HepG2 (cell line): ENCODE data around the gene ANKLE1. TPM values are rescaled to one million over a fixed set of nuclear protein-coding genes. Genes with fewer than 3 reads are reported as not detected.

Source experiments
- ASH2L ChIP-seq: fragments of 300-600, 200-600 bp; sonication (generic); IDR thresholded peaks from 2 replicates; pipeline ENCODE4 v1.7.0; 2017; ENCODE audit warnings: low read depth, mild to moderate bottlenecking, moderate library complexity, mixed read lengths, low read length; ENCODE audit not compliant: insufficient read length
- FOXP1 ChIP-seq, 2 experiments: fragments of 450-650 bp in 1 of 2; IDR thresholded peaks; 2 replicates each; pipeline ENCODE4 v1.6.1; 2017 to 2018; ENCODE audit warnings: antibody characterized with exemption in 1 of 2
- GFI1 ChIP-seq: sonication (generic); formaldehyde crosslinking; IDR thresholded peaks from 2 replicates; pipeline ENCODE4 v1.5.0; 2020; ENCODE audit warnings: missing genetic modification reagents, mild to moderate bottlenecking, borderline replicate concordance
- GTF3A ChIP-seq: sonication (generic); formaldehyde crosslinking; conservative IDR thresholded peaks from 2 replicates; pipeline ENCODE4 v1.4.0; 2020; ENCODE audit warnings: mild to moderate bottlenecking, missing genetic modification reagents
- HMG20A ChIP-seq: IDR thresholded peaks from 2 replicates; pipeline ENCODE4 v1.6.1; 2016; ENCODE audit warnings: borderline replicate concordance
- HOXA7 ChIP-seq: sonication (generic); formaldehyde crosslinking; IDR thresholded peaks from 2 replicates; pipeline ENCODE4 v1.8.1; 2022; ENCODE audit warnings: mild to moderate bottlenecking, missing genetic modification reagents, moderate library complexity
- IKZF4 ChIP-seq: sonication (generic); formaldehyde crosslinking; IDR thresholded peaks from 2 replicates; pipeline ENCODE4 v1.5.1; 2020; ENCODE audit warnings: borderline replicate concordance, mild to moderate bottlenecking, low read depth, missing genetic modification reagents; ENCODE audit errors: not compliant biosample characterization
- KLF13 ChIP-seq: sonication (generic); formaldehyde crosslinking; IDR thresholded peaks from 2 replicates; pipeline ENCODE4 v1.4.0; 2020; ENCODE audit warnings: mild to moderate bottlenecking, missing genetic modification reagents
- MTF1 ChIP-seq: sonication (generic); formaldehyde crosslinking; IDR thresholded peaks from 2 replicates; pipeline ENCODE4 v1.5.0; 2020; ENCODE audit warnings: missing genetic modification reagents
- NCOA1 ChIP-seq: sonication (generic); formaldehyde crosslinking; IDR thresholded peaks from 2 replicates; pipeline ENCODE4 v1.9.0; 2021; ENCODE audit warnings: missing genetic modification reagents
- SMAD9 ChIP-seq: sonication (generic); formaldehyde crosslinking; IDR thresholded peaks from 2 replicates; pipeline ENCODE4 v1.5.1; 2020; ENCODE audit warnings: mild to moderate bottlenecking, missing genetic modification reagents
- TARDBP ChIP-seq: sonication (generic); formaldehyde crosslinking; IDR thresholded peaks from 2 replicates; pipeline ENCODE4 v1.8.0; 2022; ENCODE audit warnings: mild to moderate bottlenecking, missing genetic modification reagents
- ZBTB8A ChIP-seq: sonication (generic); formaldehyde crosslinking; IDR thresholded peaks from 2 replicates; pipeline ENCODE4 v1.4.0; 2020; ENCODE audit warnings: mild to moderate bottlenecking, low read depth, missing genetic modification reagents, borderline replicate concordance
- ZNF512 ChIP-seq: sonication (generic); formaldehyde crosslinking; IDR thresholded peaks from 2 replicates; pipeline ENCODE4 v1.4.0; 2020; ENCODE audit warnings: mild to moderate bottlenecking, missing genetic modification reagents
- ZNF672 ChIP-seq: sonication (generic); formaldehyde crosslinking; IDR thresholded peaks from 2 replicates; pipeline ENCODE4 v1.8.1; 2022; ENCODE audit warnings: missing genetic modification reagents
- ZNF788 ChIP-seq: sonication (generic); formaldehyde crosslinking; IDR thresholded peaks from 2 replicates; pipeline ENCODE4 v1.5.0; 2020; ENCODE audit warnings: mild to moderate bottlenecking, missing genetic modification reagents, borderline replicate concordance
- polyA plus RNA-seq, 8 experiments: library from polyadenylated mRNA; depleted of rRNA in 3 of 8; stranded (reverse) in 7 of 8; unstranded in 1 of 8; fragments of >200 nt; fragmentation: Illumina TruSeq in 4 of 8; extraction: Trizol in 4 of 8; gene quantifications; 2 replicates each; pipeline versions ENCODE4 v1.2.1 to v1.2.3, GENCODE V29; 2011 to 2016; ENCODE audit warnings: low read depth in 4 of 8, missing spikeins in 1 of 8, mixed read lengths in 1 of 8; ENCODE audit not compliant: insufficient read depth in 1 of 8
- total RNA-seq, 5 experiments: library from RNA; depleted of rRNA; stranded (reverse); fragments of >200 nt; fragmentation: Illumina TruSeq; extraction: Trizol; gene quantifications; 2 replicates each; pipeline ENCODE4 v1.2.3, GENCODE V29; 2016; ENCODE audit warnings: low read depth in 1 of 5
- TF ChIP-seq, protein P1 (sequence below): sonication (generic); formaldehyde crosslinking; IDR thresholded peaks from 2 replicates; pipeline ENCODE4 v1.5.0; 2020; ENCODE audit warnings: mild to moderate bottlenecking, missing genetic modification reagents
- TF ChIP-seq, protein P2 (sequence below): fragments of 450-650 bp; IDR thresholded peaks from 2 replicates; pipeline ENCODE4 v1.6.1; 2016
- TF ChIP-seq, protein P3 (sequence below): sonication (generic); formaldehyde crosslinking; IDR thresholded peaks from 2 replicates; pipeline ENCODE4 v1.4.0; 2020; ENCODE audit warnings: low read depth, mild to moderate bottlenecking, missing genetic modification reagents
- TF ChIP-seq, protein P4 (sequence below): IDR thresholded peaks from 2 replicates; pipeline ENCODE4 v1.6.1; 2016; ENCODE audit warnings: low read depth

Gene ANKLE1
- total and polyA plus RNA-seq, 2 of the 13 experiments (the other 11 are each of a cell fraction or from before 2014, with no cell fraction given) = 0.69 to 1.5 TPM

DNA sequence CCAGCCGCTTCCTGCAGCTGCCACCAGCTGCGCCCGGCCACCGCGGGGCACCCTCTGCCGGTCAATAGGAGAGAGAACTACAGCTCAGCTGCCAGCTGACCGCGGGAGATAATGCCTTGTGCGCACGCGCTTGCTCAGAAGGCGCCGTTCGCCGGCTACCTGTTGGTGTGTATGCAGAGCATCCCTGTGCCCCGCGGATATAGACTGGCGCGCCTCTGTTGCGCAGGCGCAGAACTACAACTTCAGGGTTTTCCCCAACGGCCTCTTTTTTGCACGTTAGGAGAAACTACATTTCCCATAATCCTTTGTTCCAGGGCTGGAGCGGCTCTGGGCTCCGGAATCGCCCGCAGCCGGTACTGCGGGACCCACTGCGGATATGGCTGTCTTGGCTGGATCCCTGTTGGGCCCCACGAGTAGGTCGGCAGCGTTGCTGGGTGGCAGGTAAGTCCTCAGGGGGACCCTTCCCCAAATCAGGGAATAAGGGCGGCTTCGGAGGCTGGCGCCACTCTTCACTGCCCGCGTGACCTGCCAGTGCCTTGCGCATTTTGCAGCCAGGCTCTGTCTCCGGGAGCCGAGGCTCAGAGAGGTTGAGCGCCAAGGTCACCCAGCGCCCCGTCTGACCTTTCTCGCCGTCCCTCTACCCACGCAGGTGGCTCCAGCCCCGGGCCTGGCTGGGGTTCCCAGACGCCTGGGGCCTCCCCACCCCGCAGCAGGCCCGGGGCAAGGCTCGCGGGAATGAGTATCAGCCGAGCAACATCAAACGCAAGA, 24.0 kb downstream of the ANKLE1 start, which contains the start of gene MRPL34 (continued):
- TF ChIP-seq, protein P1, sequence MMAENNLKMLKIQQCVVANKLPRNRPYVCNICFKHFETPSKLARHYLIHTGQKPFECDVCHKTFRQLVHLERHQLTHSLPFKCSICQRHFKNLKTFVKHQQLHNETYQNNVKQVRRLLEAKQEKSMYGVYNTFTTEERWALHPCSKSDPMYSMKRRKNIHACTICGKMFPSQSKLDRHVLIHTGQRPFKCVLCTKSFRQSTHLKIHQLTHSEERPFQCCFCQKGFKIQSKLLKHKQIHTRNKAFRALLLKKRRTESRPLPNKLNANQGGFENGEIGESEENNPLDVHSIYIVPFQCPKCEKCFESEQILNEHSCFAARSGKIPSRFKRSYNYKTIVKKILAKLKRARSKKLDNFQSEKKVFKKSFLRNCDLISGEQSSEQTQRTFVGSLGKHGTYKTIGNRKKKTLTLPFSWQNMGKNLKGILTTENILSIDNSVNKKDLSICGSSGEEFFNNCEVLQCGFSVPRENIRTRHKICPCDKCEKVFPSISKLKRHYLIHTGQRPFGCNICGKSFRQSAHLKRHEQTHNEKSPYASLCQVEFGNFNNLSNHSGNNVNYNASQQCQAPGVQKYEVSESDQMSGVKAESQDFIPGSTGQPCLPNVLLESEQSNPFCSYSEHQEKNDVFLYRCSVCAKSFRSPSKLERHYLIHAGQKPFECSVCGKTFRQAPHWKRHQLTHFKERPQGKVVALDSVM (CRISPR knock-in tag) = no peak; the same call in 1 of the 2 replicates
- TF ChIP-seq, protein P2, sequence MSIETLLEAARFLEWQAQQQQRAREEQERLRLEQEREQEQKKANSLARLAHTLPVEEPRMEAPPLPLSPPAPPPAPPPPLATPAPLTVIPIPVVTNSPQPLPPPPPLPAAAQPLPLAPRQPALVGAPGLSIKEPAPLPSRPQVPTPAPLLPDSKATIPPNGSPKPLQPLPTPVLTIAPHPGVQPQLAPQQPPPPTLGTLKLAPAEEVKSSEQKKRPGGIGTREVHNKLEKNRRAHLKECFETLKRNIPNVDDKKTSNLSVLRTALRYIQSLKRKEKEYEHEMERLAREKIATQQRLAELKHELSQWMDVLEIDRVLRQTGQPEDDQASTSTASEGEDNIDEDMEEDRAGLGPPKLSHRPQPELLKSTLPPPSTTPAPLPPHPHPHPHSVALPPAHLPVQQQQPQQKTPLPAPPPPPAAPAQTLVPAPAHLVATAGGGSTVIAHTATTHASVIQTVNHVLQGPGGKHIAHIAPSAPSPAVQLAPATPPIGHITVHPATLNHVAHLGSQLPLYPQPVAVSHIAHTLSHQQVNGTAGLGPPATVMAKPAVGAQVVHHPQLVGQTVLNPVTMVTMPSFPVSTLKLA = peak; percentile 50
- TF ChIP-seq FOXP1 (IDR thresholded peaks at IDR 0.05) (no peak; the same call in 1 of the 2 replicates), FOXP1 (CRISPR knock-in tag; IDR thresholded peaks at IDR 0.05) (no peak), KLF13 (CRISPR knock-in tag) (0 out of 2 replicates have a peak, but pooled peaks have one; percentile 50), GFI1 (CRISPR knock-in tag) (0 out of 2 replicates have a peak, but pooled peaks have one; percentile 9), ZNF788 (CRISPR knock-in tag) (no peak), ZBTB8A (CRISPR knock-in tag) (no peak), MTF1 (peak; percentile 37; the same call in 1 of the 2 replicates), IKZF4 (CRISPR knock-in tag) (no peak), ZNF512 (CRISPR knock-in tag) (no peak), NCOA1 (CRISPR knock-in tag) (0 out of 2 replicates have a peak, but pooled peaks have one; percentile 31), ZNF672 (CRISPR knock-in tag) (no peak), ASH2L (peak; percentile 61), HOXA7 (CRISPR knock-in tag) (no peak), HMG20A (no peak), TARDBP (CRISPR knock-in tag) (peak; percentile 74), GTF3A (CRISPR knock-in tag) (0 out of 2 replicates have a peak, but pooled peaks have one; percentile 21), SMAD9 (CRISPR knock-in tag) (no peak)
- TF ChIP-seq, protein P3, sequence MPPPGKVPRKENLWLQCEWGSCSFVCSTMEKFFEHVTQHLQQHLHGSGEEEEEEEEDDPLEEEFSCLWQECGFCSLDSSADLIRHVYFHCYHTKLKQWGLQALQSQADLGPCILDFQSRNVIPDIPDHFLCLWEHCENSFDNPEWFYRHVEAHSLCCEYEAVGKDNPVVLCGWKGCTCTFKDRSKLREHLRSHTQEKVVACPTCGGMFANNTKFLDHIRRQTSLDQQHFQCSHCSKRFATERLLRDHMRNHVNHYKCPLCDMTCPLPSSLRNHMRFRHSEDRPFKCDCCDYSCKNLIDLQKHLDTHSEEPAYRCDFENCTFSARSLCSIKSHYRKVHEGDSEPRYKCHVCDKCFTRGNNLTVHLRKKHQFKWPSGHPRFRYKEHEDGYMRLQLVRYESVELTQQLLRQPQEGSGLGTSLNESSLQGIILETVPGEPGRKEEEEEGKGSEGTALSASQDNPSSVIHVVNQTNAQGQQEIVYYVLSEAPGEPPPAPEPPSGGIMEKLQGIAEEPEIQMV (CRISPR knock-in tag) = no peak
- TF ChIP-seq, protein P4, sequence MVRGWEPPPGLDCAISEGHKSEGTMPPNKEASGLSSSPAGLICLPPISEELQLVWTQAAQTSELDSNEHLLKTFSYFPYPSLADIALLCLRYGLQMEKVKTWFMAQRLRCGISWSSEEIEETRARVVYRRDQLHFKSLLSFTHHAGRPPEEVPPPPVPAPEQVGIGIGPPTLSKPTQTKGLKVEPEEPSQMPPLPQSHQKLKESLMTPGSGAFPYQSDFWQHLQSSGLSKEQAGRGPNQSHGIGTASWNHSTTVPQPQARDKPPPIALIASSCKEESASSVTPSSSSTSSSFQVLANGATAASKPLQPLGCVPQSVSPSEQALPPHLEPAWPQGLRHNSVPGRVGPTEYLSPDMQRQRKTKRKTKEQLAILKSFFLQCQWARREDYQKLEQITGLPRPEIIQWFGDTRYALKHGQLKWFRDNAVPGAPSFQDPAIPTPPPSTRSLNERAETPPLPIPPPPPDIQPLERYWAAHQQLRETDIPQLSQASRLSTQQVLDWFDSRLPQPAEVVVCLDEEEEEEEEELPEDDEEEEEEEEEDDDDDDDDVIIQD (CRISPR knock-in tag) = no peak
